Tibial artery (tissue), 4 donors: Measurements from ENCODE around the gene ABTB2.
A peak's percentile ranks its signal among the peaks of the same experiment; 100 is the strongest.

Source experiments
- DNase-seq, 2 donors: peaks; one replicate each; pipeline ENCODE4 v3.0.0-alpha.2; 2019
- H3K27ac ChIP-seq, 2 donors: fragments of 200-600 bp; sonication (generic) in 1 of 2; 1 replicate in 1 of 2; 2 replicates in 1 of 2; pipeline ENCODE4 v1.5.1; 2018 to 2019; ENCODE audit warnings: mild to moderate bottlenecking in 1 of 2
- H3K27me3 ChIP-seq, 2 donors: fragments of 200-600 bp; sonication (generic) in 1 of 2; one replicate each; pipeline versions ENCODE4 v1.5.1 to v1.6.0; 2016 to 2019
- H3K36me3 ChIP-seq, 3 donors: fragments of 200-600 bp; sonication (generic) in 2 of 3; one replicate each; pipeline ENCODE4 v1.5.1; 2016 to 2019; ENCODE audit warnings: mild to moderate bottlenecking in 2 of 3
- H3K4me1 ChIP-seq, 4 donors: fragments of 200-600 bp; sonication (generic) in 2 of 4; 1 replicate in 3 of 4; 2 replicates in 1 of 4; pipeline ENCODE4 v1.5.1; 2016 to 2019
- H3K4me3 ChIP-seq, 2 donors: fragments of 200-600 bp; sonication (generic) in 1 of 2; 1 replicate in 1 of 2; 2 replicates in 1 of 2; pipeline ENCODE4 v1.5.1; 2018 to 2019; ENCODE audit warnings: mild to moderate bottlenecking in 2 of 2
- H3K9me3 ChIP-seq, 3 donors: fragments of 200-600 bp; sonication (generic) in 1 of 3; one replicate each; pipeline ENCODE4 v1.5.1; 2016 to 2019
- CTCF ChIP-seq, 2 experiments: fragments of 200-600 bp in 1 of 2; fragments of 450-650 bp in 1 of 2; IDR thresholded peaks; one replicate each; pipeline ENCODE4 v1.5.1; 2017 to 2019; ENCODE audit warnings: antibody characterized with exemption in 2 of 2, mild to moderate bottlenecking in 1 of 2, moderate library complexity in 1 of 2
- intact Hi-C: fragments of 100-400 bp; cut with DNase I; formaldehyde crosslinking; loops from one replicate; pipeline ENCODE4 v1.15.0; 2023; ENCODE audit warnings: low total_unique reads

The ABTB2 gene

GRCh38 chr11:34339149-34340064 is 18.4 kb downstream of the ABTB2 start:
- Histone ChIP-seq H3K4me1 (peaks cover 0 to 53% (median 12%) of the 10 kb centered on the region in 4 donors), H3K27ac (peak overlapping the region in 1 of 2 donors; percentile 90), H3K4me3 (no peak overlapping the region), H3K9me3 (no peaks in the 10 kb centered on the region), H3K27me3 (no peaks in the 10 kb centered on the region), H3K36me3 (no peaks in the 10 kb centered on the region)
- intact Hi-C loops = loop anchor here (5.0 to 10.0 kb wide), 2 partner anchors 72 to 835 kb away; no protein-coding TSS in a partner anchor
- DNase-seq = no peak
- no peak for TF ChIP-seq CTCF (IDR thresholded peaks at IDR 0.05)

DNA sequence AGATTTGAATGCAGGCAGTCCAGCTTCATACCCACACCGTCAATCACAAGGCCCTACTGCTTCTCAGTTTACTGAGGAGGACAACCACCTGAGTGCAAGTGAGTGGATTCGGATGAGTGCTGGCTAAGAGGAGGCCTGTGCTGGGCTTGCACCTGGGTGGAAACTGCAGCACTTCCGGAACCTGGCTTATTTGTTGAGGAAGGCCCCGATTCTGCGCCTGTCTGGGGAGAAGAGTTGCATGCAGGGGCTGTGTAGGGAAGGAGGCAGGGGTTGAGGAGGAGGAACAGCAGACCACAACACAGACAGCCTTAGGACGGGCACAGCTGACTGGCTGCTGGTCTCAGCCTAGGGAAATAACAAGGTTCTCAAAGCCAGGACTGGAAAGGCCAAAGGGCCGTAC is 20.8 kb downstream of the ABTB2 start:
- Histone ChIP-seq H3K9me3 (no peaks in the 10 kb centered on the region), H3K4me1 (peaks cover 0 to 53% (median 11%) of the 10 kb centered on the region in 4 donors), H3K27me3 (no peaks in the 10 kb centered on the region), H3K4me3 (no peak overlapping the region), H3K27ac (no peak overlapping the region), H3K36me3 (no peaks in the 10 kb centered on the region)
- no peak for DNase-seq
- no peak for TF ChIP-seq CTCF (IDR thresholded peaks at IDR 0.05)
- intact Hi-C loops = loop anchor here (10.0 kb wide), 1 partner anchor 838 kb away; no protein-coding TSS in a partner anchor

DNA sequence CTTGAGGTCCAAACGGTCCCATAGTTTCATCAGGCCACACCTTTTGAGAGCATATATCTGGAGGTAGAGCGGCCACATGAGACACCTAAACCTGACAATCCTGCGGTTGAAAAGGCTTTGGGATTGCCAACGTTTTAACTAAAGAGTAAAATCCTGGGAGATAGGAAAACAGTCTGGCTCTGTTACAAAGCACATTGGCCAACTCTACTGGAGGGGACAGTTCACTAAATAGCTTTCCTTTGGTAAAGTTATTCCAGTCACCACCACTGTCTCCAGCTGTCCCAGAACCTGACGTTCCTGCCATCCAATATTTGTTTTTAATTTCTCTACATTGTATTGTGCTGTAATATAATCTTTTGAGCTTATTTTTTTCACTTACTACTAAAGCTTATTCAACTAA is 22.0 kb downstream of the ABTB2 start:
- intact Hi-C loops = loop anchor here (10.0 kb wide), 1 partner anchor 839 kb away; no protein-coding TSS in a partner anchor
- DNase-seq = no peak
- Histone ChIP-seq H3K27me3 (no peaks in the 10 kb centered on the region), H3K36me3 (no peaks in the 10 kb centered on the region), H3K4me3 (no peak overlapping the region), H3K4me1 (peaks cover 0 to 53% (median 18%) of the 10 kb centered on the region in 4 donors), H3K9me3 (no peaks in the 10 kb centered on the region), H3K27ac (no peak overlapping the region)
- no peak for TF ChIP-seq CTCF (IDR thresholded peaks at IDR 0.05)

DNA sequence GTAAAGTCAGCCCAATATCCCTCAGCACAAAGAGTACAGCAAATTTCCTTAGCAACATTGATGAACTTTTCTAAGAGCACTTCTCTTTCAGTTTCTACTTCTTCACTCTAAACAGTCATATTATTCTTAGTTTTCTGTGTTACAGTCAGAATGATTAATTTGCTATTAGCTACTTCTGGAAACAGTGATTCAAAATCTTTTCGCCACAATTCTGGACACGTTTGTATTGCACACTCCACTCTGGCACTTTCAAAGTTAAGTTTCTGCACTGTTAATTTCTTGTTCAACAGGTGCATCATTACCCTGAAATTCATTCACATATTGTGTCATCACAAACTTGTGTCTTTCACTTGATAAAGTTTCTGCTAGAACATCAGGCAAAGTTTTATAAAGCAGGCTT is 22.5 kb downstream of the ABTB2 start:
- H3K4me1 ChIP-seq = peaks cover 0 to 53% (median 22%) of the 10 kb centered on the region in 4 donors
- no peaks in the 10 kb centered on the region for H3K27me3 ChIP-seq
- H3K27ac ChIP-seq = no peak overlapping the region
- DNase-seq = no peak
- TF ChIP-seq CTCF (IDR thresholded peaks at IDR 0.05) = no peak
- H3K9me3 ChIP-seq = no peaks in the 10 kb centered on the region
- intact Hi-C loops = loop anchor here (10.0 kb wide), 1 partner anchor 839 kb away; no protein-coding TSS in a partner anchor
- no peak overlapping the region for H3K4me3 ChIP-seq
- H3K36me3 ChIP-seq = no peaks in the 10 kb centered on the region

DNA sequence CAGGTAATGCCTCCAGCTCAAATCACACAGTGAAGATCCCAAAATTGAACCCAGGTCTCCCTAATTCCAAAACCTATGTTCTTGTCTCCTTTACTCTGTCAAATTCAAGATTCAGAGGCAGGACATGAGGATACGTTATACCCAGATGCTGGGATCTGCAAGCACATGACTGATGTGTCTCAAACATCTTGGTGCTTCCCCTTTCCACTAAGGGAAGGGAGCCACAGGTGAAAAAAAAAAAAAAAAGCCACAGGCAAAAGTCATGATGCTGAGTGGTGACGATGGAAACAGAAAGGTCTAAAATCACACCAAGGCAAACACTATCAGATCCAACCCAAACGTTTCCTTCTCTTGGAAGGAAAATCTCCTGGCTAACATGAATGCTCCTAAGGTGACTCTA is 24.0 kb downstream of the ABTB2 start:
- Histone ChIP-seq H3K27ac (peak overlapping the region in 1 of 2 donors; percentile 30), H3K4me3 (no peak overlapping the region), H3K36me3 (no peaks in the 10 kb centered on the region), H3K27me3 (no peaks in the 10 kb centered on the region), H3K9me3 (no peaks in the 10 kb centered on the region), H3K4me1 (peaks cover 0 to 55% (median 37%) of the 10 kb centered on the region in 4 donors)
- no peak for TF ChIP-seq CTCF (IDR thresholded peaks at IDR 0.05)
- no peak for DNase-seq
- intact Hi-C loops = loop anchor here (10.0 kb wide), 1 partner anchor 841 kb away; no protein-coding TSS in a partner anchor
